Fibroblast of skin of scalp (primary cell): Measurements from ENCODE around the gene PILRA.
"Not testable (repeated sequence)": the region's sequence is repeated elsewhere in the genome, so short reads cannot be mapped to it uniquely, and the experiment has no call there.

Experiments
- DNase-seq: peaks from one replicate; pipeline ENCODE4 v3.0.0-alpha.2; 2013

The PILRA gene

DNA sequence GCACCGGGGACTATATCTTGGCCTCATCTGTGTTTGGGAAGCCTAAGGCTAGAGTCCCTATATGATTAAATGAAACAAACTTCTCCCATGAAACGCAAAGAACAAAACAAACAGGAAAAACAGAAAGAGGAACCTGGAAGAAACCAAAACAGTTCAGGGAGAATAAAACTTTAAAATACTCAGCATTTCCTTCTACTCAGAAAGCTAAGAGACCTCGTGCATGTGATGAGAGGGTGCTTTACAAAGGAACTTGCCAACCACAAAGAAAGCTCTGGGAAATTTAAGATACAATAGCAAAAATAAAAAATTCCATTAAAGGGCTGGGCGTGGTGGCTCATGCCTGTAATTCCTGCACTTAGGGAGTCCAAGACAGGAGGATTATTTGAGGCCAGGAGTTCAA is 6.9 kb downstream of the PILRA start:
- no peak for DNase-seq

GRCh38 chr7:100381531-100382233 is 8.4 kb downstream of the PILRA start:
- DNase-seq = not testable (repeated sequence)

GRCh38 chr7:100382234-100382853 is 9.1 kb downstream of the PILRA start:
- DNase-seq = not testable (repeated sequence)

DNA sequence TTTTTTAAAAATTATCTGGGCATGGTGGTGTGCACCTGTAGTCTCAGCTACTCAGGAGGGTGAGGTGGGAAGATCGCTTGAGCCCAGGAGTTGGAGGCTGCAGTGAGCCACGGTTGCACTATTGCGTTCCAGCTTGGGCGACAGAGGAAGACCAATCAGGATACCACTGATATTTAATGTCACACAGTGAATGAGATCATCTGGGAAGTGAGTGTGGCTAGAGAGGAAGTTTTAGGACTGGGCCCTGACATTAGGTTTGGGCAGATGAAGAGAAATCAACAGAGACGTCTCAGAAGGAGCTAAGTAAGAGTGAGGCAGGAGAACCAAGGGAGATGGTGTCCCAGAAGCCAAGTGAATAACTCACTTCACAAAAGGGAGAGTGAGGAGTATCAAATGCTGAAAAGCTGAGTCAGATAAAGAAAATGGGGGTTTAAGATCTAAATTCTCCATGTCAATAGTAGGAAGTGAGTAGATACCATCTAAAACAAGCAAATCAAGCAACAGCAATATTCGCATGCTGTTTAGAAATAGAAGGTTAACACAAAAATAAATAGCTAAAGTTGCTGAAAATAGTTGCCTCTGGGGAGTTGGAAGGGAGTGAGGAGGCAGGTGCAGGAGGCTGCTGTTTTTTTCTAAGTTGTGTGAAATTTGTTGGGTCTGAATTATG is 11.5 kb downstream of the PILRA start:
- DNase-seq = no peak

- no peak for DNase-seq
Observed at GRCh38 chr7:100386940-100387339, 13.7 kb downstream of the PILRA start.

DNA sequence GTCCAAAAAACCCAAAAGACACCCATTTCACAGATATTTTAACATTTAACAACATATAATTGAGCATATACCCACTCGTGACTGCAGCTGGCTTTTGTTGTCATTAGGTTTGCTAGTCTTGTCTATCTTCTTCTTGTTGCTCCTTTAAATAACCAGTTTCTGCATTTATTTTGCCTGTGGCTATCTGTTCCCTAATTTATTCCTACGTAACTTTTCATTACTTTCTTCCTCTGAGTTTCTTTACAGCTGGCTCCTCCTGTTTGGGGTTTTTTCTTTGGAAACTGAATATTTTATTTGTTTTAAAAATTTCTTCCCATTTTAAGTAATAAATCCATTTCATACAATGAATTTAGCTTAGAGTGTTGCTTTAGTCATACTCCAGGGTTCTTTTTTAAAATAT is 14.4 kb downstream of the PILRA start:
- DNase-seq = no peak

GRCh38 chr7:100389437-100390088 is 16.3 kb downstream of the PILRA start:
- DNase-seq = no peak

DNA sequence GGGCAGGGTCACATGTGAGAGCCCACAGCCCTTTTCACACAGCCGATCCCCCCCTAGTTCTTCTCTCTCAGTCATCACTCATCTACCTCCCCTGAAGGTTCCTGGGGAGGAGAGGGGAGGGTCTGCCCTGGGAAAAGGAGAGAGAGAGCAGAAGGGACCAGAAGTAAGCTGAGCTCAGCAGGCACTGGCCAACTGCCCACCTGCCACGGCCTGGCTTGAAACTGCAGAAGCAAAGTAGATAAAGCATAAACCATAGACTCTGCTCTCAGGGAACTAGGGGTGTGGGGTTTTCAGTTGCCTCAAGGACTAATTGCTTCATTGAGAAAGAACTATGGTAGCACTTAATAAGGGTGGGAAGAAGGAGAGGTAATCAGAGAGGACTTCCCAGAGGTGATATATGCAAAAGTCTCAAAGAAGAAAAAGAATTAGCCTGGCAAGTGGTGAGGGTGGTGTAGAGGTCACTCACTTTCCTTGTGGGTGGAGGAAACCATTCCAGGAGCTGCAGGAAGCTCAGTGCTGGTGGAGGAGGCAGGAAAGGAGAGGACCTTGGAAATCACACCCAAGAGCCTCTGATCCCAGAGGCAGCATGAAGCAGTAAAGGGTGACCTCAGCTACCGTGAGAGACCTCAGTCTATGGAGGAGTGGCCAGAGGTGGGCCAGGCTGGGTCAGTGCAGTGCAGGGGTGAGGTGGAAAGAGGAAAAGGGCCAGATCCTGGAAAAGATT is 17.2 kb downstream of the PILRA start:
- DNase-seq = no peak

- DNase-seq = no peak
Observed at GRCh38 chr7:100393233-100393905, 20.1 kb downstream of the PILRA start.

DNA sequence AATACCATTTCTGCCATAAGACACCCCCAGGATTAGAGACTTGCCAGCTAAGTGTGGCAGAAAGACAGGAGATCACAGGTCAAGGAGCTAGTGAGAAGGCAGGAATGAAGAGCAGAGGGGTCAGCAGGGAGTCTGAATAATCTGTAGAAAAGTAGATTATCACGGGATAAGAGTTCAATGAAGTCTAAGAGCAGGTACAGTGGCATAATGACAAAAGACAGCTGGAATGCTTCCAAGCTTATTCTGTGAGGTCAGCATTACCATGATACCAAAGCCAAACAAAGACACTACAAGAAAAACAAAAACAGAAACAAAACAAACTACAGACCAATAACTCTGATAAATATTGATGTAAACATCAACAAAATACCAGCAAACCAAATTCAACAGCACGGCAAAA is 20.8 kb downstream of the PILRA start:
- DNase-seq = no peak

DNA sequence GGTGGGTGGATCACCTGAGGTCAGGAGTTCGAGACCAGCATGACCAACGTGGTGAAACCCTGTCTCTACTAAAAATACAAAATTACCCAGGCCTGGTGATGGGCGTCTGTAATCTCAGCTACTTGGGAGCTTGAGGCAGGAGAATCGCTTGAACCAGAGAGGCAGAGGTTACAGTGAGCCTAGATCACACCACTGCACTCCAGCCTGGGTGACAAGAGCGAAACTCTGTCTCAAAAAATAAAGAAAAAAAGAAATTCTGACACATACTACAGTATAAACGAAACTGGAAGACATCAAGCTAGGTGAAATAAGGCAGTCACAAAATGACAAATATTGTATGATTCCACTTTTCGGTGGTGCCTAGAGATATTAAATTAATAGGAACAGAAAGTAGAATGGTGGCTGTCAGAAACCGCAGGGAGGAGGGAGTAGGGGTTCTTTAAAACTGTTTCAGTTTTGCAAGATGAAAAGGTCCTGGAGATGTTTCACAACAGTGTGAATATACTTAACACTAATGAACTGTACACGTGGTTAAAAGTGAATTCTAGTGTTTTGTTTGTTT is 23.2 kb downstream of the PILRA start:
- DNase-seq = no peak

DNA sequence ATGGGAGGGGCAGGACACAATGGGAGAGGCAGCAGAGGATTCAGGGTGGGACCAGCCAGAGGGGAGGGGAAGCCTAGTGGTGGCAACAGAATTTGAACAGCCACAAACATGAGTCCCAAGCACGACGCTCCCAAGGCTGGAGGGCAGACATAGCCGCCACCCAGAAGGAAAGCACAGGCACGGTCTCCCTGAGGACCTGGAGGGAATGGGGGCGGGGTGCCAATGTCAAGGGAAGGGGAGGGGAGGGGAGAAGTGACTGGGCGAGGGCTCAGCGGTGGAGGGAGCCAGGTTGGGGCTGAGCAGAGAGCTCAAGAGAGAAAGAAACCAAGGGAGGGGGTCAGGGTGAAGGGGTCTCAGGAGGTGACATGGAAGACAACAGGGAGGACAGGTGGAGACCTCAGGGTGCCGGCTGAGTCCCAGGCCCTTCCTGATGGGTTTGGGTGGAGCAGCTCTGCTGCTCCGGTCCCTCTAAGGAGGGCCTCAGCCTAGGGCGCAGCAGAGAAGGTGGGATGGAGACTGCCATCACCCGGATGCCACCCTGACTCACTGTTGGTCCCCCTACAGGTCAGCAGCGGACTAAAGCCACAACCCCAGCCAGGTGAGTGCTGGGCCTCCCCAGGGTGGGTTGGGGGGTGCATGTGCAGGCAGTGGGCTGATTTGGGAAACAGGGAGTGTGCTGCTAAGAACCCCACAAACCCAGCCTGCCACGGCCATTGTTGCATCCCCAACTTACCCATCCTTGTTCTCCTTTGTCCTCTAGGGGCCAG is 24.2 kb downstream of the PILRA start:
- DNase-seq = no peak

GRCh38 chr7:100398239-100398638 is 25.0 kb downstream of the PILRA start:
- DNase-seq = no peak

DNA sequence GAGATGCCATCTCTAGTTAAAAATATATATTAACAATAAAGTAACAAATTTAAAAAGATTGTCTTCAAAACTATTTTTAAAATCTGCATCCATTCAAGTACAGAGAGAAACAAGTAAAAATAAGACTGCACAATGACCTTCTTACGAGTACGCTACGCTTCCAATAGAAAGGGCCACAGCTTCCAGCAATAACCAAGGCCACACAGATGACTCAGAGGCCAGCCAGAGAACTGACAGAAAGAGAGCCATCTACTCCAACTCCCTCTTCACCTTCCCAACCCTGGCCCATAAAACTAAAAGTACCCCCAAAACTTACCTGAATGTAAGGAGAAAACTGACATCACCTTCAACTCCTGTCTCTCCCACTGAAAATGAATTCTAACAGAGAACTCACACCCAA is 26.8 kb downstream of the PILRA start:
- no peak for DNase-seq

- DNase-seq = peak; percentile 21
Observed at GRCh38 chr7:100400656-100401055, 27.4 kb downstream of the PILRA start.

GRCh38 chr7:100401811-100402210 is 28.5 kb downstream of the PILRA start:
- DNase-seq = no peak

DNA sequence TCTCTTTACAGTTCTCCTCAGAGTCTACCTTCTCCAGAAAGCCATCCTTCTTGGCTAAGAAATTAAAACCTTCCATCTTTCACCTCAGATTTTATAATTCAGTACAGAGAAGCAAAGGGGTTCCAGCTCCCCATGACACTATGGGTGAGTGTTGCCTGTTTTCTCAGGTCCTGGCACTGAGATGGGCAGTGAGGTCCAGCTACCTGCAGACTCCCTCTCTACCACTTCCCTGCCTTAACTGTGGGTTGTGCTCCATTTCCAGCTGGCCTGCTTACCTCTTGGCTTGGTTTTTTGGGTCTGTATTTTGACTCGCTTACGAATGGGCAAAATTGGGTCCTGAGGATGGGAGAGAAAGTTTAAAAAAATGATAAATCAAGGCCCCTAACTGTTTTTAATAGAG is 29.0 kb downstream of the PILRA start:
- DNase-seq = no peak

GRCh38 chr7:100406767-100407166 is 33.5 kb downstream of the PILRA start:
- peak; percentile 26 for DNase-seq

DNA sequence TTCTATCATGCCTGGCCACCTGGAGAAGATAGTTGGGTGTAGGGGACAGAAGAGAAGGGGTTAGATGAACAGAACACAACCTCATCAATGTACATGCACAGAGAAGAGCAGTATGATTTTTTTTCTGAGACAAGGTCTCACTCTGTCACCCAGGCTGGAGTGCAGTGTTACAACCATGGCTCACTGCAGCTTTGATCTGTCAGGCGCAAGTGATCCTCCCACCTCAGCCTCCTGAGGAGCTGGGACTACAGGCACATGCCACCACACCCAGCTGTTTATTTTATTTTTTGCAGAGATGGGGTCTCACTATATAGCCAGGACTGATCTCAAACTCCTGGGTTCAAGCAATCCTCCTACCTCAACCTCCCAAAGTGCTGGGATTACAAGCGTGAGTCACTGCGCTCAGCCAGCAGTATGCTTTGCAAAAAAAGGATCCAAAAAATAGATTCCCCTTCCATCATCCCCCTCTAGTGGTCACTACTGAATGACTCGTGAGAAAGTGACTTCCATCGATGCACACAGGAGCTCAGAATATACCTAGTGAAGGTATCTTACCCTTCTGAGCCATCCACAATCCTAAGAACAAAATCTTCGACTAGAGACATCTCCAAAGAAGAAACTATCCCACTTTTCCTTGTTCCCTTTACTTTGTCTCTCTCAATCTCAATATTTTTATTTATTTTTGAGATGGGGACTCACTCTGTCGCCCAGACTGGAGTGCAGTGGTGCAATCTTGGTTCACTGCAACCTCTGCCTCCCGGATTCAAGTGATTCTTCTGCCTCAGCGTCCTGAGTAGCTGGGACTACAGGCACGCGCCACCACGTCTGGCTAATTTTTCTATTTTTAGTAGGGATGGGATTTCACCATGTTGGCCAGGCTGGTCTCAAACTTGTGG is 34.2 kb downstream of the PILRA start:
- peak; percentile 72 for DNase-seq

GRCh38 chr7:100411101-100411500 is 37.8 kb downstream of the PILRA start:
- DNase-seq = no peak
